ENCODE measurements around the gene WRNIP1. TPM values are rescaled to one million over a fixed set of nuclear protein-coding genes. Genes with fewer than 3 reads are reported as not detected.

Gene WRNIP1
- total and polyA plus RNA-seq, 9 of the 15 experiments (the other 6 are each of a cell fraction or from before 2014, with no cell fraction given): 13.2 to 63.6 (median 48.6) TPM

DNA sequence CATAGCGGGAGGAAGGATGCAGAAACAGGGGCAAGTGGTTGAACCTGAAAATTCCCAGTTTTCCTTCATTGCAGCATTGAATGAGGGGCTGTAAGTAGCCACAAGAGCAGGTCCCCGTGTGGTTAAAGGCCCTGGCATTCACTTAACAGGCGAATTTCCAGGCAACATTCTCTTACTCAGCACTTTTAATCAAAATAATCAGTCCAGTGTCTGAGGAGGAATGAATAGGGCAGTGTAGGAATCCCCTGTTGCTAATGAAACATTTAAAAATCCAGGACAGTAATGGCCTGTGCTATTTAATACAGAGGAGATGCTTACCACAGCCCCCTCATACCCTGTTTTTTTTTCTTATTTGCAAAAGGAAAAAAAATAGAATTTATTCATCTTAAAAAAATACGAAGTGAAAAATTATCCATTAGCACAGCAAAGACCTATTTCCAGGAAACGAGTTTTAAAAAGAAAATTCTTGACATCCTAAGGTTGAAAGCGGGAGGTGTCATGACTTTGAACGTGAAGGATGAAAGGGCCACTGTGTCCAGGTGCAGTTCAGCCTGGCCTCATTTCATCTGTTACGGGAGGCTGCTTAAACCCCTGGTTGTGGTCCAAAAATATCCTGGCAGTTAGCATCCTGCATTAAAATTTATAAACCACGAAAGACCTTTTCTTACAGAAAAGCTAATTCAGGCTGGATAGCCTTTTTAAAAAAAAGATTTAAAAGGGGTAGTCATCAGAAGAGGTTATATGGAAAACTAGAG lies 34.7 kb upstream of the WRNIP1 start:
- no TSS peak for BruUV-seq (replicated peaks)
- H3K4me3 ChIP-seq: no peak overlapping the region
- CTCF ChIA-PET (ENCODE audit: low intra/inter-chr PET ratio): no interaction called here
- peak overlapping the region; percentile 40; the same call in 1 of the 2 replicates for H2AFZ ChIP-seq (ENCODE audit: low read depth, low read length)
- WGBS (ENCODE audit: insufficient coverage, low coverage, missing lambda C conversion rate): 28% methylated on average over 9 of the region's 9 CpGs
- ATAC-seq (no peak), DNase-seq (ENCODE audit: extremely low read depth in 1 of 4, low spot score in 3 of 4) (no peak), FAIRE-seq (no peak)
- in situ Hi-C loops (cut with MboI) (no loop called here), intact Hi-C loops (cut with micrococcal nuclease) (loop anchor here (10.0 kb wide), 1 partner anchor 994 kb away; no protein-coding TSS in a partner anchor)
- H3K4me2 ChIP-seq (ENCODE audit: insufficient read depth, low read length): no peak overlapping the region
- no peak overlapping the region for H3K27ac ChIP-seq (ENCODE audit: extremely low read depth, low read depth, low read length)
- POLR2A ChIA-PET: no interaction called here
- no peaks in the 10 kb centered on the region for H4K20me1 ChIP-seq (replicated peaks; ENCODE audit: control insufficient read depth, insufficient read depth, low read length)
- H3K9me3 ChIP-seq (replicated peaks; ENCODE audit: control insufficient read depth, insufficient read depth, low read depth, low read length): no peaks in the 10 kb centered on the region
- no peaks in the 10 kb centered on the region for H3K27me3 ChIP-seq (ENCODE audit: control insufficient read depth in 2 of 2, insufficient read depth in 2 of 2, low read length in 2 of 2)
- peaks cover 9 to 48% of the 10 kb centered on the region in 2 experiments; a peak in 4 of 5 replicates for H3K4me1 ChIP-seq (replicated peaks in 1 of 2; ENCODE audit: control insufficient read depth in 2 of 2, insufficient read depth in 2 of 2, low read length in 2 of 2)
- H3K79me2 ChIP-seq (ENCODE audit: control insufficient read depth, insufficient read depth, low read length): no peaks in the 10 kb centered on the region
- H3K9me1 ChIP-seq (ENCODE audit: control insufficient read depth, insufficient read depth, low read length): peaks cover 3% of the 10 kb centered on the region
- H3K36me3 ChIP-seq (ENCODE audit: control insufficient read depth, insufficient read depth, low read length): no peaks in the 10 kb centered on the region
- H3K9ac ChIP-seq (ENCODE audit: insufficient read depth in 1 of 2, low read depth in 2 of 2, low read length in 2 of 2): no peak overlapping the region
- no peak for TF ChIP-seq FIP1L1 (IDR thresholded peaks at IDR 0.05; ENCODE audit: low read depth, low read length, poor library complexity, severe bottlenecking)
- no peak for TF ChIP-seq PRPF4 (IDR thresholded peaks at IDR 0.05; ENCODE audit: insufficient read depth, low read depth, low read length, poor library complexity, severe bottlenecking)
- TF ChIP-seq, protein P1, sequence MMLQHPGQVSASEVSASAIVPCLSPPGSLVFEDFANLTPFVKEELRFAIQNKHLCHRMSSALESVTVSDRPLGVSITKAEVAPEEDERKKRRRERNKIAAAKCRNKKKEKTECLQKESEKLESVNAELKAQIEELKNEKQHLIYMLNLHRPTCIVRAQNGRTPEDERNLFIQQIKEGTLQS (IDR thresholded peaks at IDR 0.05): no peak
- TF ChIP-seq, protein P1 (CRISPR knock-in tag; conservative IDR thresholded peaks at IDR 0.05): no peak
- TF ChIP-seq ZNF311 (CRISPR knock-in tag; IDR thresholded peaks at IDR 0.05): no peak
- no peak for TF ChIP-seq YY1 (IDR thresholded peaks at IDR 0.05; ENCODE audit: borderline replicate concordance in 1 of 3, control insufficient read depth in 1 of 3, extremely low read depth in 1 of 3, insufficient read depth in 3 of 3, insufficient read length in 1 of 3, insufficient replicate concordance in 2 of 3, low read depth in 1 of 3, low read length in 2 of 3)
- no peak for TF ChIP-seq MYC (IDR thresholded peaks at IDR 0.05; ENCODE audit: low read depth, low read length)
- TF ChIP-seq MYC (CRISPR knock-in tag; IDR thresholded peaks at IDR 0.05; ENCODE audit: borderline replicate concordance, low read depth): no peak
